ENCODE measurements around the gene CD99.
A peak's percentile ranks its signal among the peaks of the same experiment; 100 is the strongest.

CD99 gene

DNA sequence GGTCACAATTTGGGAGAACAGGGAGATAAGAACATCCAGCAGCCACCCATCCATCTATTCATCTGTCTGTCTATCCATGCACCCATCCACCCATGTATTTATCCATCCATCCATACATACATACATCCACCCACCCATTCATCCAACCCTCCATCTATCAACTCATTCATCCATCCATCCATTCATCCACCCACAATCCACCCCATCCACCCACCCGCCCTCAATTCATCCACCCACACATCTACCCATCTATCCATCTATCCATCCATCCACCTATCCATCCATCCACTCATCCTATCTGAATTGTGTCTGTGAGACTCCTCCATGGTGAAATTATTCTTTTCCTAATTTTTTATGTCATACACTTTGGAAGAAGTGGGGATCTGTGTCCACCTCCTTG is 6.8 kb upstream of the CD99 start:
- ATAC-seq: no peak
- no peaks in the 10 kb centered on the region for H3K9me3 Mint-ChIP-seq
- H3K4me1 Mint-ChIP-seq: no peaks in the 10 kb centered on the region
- no peak overlapping the region for H3K4me3 Mint-ChIP-seq
- DNase-seq: no peak
- H3K36me3 Mint-ChIP-seq (ENCODE audit: low read depth): no peaks in the 10 kb centered on the region
- H3K27me3 Mint-ChIP-seq: no peaks in the 10 kb centered on the region
- no peak overlapping the region for H3K27ac Mint-ChIP-seq

DNA sequence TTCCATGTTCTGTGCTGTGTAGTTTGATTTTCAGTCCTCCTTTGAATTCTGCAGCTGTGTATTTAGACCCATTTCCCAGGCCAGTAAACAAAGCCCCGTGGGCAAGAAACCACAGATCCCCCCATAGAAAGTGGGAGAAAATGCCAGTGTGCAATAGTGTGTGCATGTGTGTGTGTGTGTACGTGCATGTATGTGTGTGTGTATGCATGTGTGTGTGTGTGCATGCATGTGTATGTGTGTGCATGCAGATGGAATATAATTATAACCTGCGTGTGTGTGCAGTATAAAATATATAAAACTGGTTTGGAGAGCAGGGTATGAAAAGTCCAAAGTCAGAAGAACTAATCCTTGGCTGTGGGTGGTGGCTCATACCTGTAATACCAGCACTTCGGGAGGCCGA is 5.2 kb upstream of the CD99 start:
- ATAC-seq (no peak), DNase-seq (no peak)
- H3K36me3 Mint-ChIP-seq (ENCODE audit: low read depth): no peaks in the 10 kb centered on the region
- H3K9me3 Mint-ChIP-seq: no peaks in the 10 kb centered on the region
- H3K4me3 Mint-ChIP-seq: no peak overlapping the region
- H3K27me3 Mint-ChIP-seq: no peaks in the 10 kb centered on the region
- peaks cover 1% of the 10 kb centered on the region for H3K4me1 Mint-ChIP-seq
- H3K27ac Mint-ChIP-seq: no peak overlapping the region

DNA sequence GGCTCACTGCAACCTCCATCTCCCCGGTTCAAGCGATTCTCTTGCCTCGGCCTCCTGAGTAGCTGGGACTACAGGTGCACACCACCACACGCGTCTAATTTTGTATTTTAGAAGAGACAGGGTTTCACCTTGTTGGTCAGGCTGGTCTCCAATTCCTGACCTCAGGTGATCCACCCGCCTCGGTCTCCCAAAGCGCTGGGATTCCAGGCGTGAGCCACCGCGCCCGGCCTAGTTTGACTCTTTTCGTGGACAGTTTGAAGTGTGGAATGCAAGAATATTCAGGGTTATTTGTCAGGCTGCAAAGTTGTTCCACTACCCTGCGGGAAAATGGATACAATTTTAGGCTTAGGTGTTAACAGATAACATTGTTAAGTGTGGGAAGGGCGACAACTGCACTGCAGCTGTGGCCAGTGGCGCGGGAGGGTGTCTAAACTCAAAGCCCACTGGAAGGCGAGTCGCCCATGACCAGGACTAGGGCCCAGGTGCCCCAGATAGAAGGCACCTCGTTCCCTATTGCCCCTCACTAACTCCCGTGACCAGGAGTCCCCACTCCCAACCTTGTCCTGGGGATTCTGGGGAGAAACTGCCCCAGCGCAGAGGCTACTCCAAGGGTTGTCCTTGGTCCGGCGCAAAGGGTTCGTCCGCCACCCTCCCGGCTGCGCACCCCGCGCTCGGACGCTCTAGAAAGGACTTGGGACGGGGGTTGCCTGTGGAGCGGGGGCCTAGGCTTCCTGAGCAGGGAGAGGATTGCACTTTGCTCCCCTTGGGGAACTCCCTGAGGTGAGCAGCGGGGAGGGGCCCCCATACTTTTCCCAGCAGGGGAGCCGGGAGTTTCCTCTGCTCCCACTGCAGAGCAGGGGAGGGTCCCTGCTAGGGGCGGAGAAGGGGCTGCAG is 1.1 kb upstream of the CD99 start:
- Mint-ChIP-seq H3K27ac (peak overlapping the region; percentile 21), H3K4me1 (peaks cover 27% of the 10 kb centered on the region), H3K36me3 (ENCODE audit: low read depth) (peaks cover 14% of the 10 kb centered on the region), H3K4me3 (peak overlapping the region; percentile 96), H3K9me3 (no peaks in the 10 kb centered on the region), H3K27me3 (no peaks in the 10 kb centered on the region)
- no peak for DNase-seq
- ATAC-seq: no peak

DNA sequence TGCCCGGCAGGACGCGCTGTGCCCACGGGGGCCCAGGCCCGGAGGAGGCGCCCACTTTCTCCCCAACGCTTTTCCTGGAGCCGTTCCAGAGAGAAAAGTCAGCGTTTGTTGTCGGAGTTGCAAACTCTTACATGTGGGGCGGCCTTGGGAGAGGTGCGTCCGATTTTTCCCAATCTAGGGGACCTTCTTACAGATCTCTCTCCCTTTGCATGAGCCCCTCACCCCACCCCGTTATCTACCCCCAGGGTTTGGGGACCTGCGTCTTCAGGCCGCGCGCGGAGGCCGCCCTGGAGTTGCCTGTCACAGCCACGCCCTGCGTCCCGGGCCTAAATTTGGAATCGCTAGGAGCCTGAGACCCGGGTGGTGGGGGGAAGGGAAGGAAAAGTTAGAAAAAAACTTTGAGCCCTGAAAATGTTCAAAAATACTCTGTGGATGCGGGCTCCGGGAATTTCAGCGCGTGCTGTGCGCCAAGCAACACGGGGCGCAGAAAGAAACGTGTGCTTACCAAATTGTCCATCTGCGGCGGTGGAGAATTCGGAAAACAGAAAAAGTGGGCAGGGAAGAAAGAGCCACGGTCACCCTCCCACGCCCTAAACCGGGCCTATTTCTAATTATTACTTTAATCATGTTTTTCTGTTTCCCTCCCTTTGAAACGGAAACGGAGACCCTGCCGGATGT is 587 bp downstream of the CD99 start:
- Mint-ChIP-seq H3K4me1 (peaks cover 44% of the 10 kb centered on the region), H3K4me3 (peak overlapping the region; percentile 96), H3K27ac (peak overlapping the region; percentile 97), H3K36me3 (ENCODE audit: low read depth) (peaks cover 27% of the 10 kb centered on the region), H3K27me3 (no peaks in the 10 kb centered on the region), H3K9me3 (no peaks in the 10 kb centered on the region)
- DNase-seq: peak; percentile 40
- ATAC-seq: no peak

DNA sequence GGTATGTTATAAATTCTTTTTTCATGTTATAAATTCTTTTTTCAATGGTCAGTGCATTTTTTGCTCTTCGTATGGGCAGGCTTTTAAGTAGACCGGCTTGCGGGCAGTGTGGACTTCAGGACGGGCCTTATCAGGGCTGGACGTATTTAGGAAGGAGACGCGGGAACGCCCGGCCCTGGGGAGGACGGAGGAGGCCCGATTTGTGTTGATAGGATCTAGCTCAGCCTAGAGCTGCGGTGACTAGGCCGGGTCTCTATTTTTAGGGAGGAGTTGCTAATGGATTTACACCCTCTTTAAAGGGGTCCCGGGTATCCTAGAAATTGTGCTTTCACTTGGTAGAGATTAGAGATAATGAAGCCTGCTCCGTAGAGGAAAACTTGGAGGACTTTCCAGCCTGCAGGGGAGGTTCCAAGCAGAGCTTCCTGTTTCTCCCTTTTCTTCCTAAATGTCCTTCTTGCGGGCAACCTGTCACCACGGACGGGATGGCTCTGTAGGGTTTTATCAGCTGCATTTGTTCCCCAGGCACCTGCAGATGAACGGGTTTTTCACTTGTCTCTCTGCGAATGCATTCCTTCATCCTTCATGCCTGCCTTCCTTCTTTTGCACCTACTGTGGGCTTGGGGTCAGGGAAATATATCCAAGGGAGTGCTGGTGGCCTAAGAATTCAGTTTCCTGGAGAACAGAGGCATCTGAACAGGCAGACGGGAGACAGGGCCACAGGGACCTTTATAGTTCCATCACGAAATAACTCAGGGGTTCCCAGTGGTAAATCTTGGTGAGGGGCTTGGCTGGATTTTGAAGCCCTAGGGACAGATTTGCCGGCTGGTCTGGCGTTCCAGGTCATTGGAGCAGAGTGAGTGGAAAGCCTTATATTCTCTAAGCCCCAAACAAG is 1.4 kb downstream of the CD99 start:
- Mint-ChIP-seq H3K27ac (peak overlapping the region; percentile 97), H3K4me1 (peaks cover 51% of the 10 kb centered on the region), H3K27me3 (no peaks in the 10 kb centered on the region), H3K36me3 (ENCODE audit: low read depth) (peaks cover 30% of the 10 kb centered on the region), H3K9me3 (no peaks in the 10 kb centered on the region), H3K4me3 (peak overlapping the region; percentile 96)
- ATAC-seq (no peak), DNase-seq (peak; percentile 42)

DNA sequence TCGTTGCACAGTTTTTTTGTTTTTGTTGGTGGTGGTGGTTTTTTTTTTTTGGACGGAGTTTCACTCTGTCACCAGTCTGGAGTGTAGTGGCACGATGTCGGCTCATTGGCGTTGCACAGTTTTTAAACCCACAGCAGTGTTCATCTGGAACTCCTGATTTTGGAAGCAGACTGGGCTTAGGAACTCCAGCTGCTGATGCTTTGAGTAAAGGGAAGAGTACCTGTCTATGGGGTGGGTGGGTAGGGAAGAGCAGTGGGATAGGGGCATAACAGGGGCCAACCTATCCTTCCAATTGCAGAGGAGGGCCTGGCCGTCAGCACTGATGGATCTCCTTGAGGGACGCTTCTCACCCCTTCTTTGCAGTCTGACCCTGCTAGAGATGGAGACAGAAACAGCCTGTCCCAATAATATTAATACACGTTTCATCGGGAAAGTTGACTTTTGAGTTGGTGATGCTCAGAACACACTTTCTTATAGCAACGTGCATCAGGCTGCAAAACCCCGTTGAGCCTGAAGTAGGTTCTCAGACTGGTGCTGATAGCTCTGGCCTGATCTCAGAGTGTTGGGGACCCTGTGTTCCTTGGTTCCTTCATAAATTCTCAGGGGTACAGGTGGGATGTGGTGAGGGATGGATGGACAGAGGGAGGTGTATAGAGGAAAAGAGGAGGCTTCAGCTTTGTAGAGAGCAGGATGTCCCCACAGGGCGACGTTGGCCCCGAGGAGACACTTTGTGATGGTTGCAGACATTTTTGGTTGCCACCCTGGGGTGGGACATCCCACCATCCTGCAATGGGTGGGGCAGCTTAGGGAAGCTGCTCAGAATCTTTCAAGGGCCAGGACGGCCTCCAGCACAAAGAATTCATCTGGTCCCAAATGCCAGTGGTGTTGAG is 2.3 kb downstream of the CD99 start:
- Mint-ChIP-seq H3K9me3 (no peaks in the 10 kb centered on the region), H3K36me3 (ENCODE audit: low read depth) (peaks cover 38% of the 10 kb centered on the region), H3K27ac (peak overlapping the region; percentile 97), H3K4me1 (peaks cover 60% of the 10 kb centered on the region), H3K4me3 (peak overlapping the region; percentile 96), H3K27me3 (no peaks in the 10 kb centered on the region)
- DNase-seq (no peak), ATAC-seq (no peak)

DNA sequence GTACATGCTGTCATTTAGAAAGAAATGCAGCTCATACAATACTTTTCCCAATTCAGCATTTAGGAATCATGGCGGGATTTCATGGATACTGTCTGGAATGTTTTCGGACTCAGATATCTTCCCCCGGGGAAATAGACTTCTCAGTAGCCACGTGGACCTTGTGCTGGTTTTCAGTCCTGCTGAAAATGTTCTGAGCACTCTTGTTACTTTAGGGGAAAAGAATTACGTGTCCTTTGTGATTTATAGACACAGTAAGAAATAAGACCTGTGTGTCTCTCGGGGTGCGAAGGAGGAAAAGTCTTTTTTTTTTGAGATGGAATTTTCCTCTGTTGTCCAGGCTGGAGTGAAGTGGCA is 3.8 kb downstream of the CD99 start:
- Mint-ChIP-seq H3K36me3 (ENCODE audit: low read depth) (peaks cover 49% of the 10 kb centered on the region), H3K27me3 (no peaks in the 10 kb centered on the region), H3K4me3 (peak overlapping the region; percentile 96), H3K27ac (peak overlapping the region; percentile 97), H3K4me1 (peaks cover 74% of the 10 kb centered on the region), H3K9me3 (no peaks in the 10 kb centered on the region)
- ATAC-seq: no peak
- no peak for DNase-seq

DNA sequence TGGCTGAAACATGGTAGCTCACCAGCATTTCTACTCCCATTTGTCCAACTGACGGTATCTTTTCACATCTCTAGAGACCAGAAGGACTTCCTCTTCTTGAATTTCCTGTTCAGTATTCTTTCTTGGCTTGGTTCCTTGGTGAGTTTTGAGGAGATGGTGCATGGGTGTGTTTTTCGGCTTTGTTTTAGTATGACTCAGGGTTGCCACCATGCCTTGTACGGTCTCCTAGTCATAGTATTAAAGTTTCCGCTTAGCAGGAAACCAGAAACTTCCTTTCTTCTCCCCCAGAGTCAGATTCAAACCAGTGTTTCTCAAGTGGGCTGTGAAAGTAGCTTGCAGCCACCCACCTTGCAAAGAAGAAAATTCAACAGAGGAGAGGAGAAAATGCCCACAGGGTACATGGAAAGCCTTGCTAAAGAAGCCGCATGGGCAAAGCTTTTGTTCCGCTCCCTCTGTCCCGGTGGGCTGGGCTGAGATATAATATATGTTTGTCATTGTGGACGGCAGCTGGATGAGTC is 5.7 kb downstream of the CD99 start:
- DNase-seq: peak; percentile 57
- H3K27me3 Mint-ChIP-seq: no peaks in the 10 kb centered on the region
- peaks cover 6% of the 10 kb centered on the region for H3K9me3 Mint-ChIP-seq
- H3K27ac Mint-ChIP-seq: peak overlapping the region; percentile 97
- peak overlapping the region; percentile 70 for H3K4me3 Mint-ChIP-seq
- ATAC-seq: peak; percentile 88
- peaks cover 91% of the 10 kb centered on the region for H3K4me1 Mint-ChIP-seq
- H3K36me3 Mint-ChIP-seq (ENCODE audit: low read depth): peaks cover 63% of the 10 kb centered on the region

DNA sequence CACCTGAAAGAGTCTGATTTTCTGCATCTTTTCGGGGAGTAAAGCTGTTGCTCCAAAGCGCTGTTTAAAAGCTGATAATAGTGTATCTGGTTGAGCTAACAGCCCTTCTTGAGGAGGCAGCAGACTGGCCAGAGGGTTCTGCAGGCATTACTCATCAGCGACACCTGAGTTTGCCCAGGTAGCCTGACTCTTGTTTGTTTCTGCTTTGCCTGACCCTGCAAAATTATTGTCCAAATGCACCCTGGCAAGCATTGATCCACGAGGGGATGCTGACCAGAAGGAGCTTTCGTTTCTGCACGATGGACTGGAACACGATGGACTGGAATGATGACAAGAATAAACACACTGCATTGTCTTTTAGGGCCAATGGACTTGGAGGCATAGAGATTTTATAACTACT is 6.2 kb downstream of the CD99 start:
- Mint-ChIP-seq H3K36me3 (ENCODE audit: low read depth) (peaks cover 59% of the 10 kb centered on the region), H3K4me1 (peaks cover 94% of the 10 kb centered on the region), H3K9me3 (peaks cover 6% of the 10 kb centered on the region), H3K27ac (peak overlapping the region; percentile 97), H3K4me3 (peak overlapping the region; percentile 70), H3K27me3 (no peaks in the 10 kb centered on the region)
- DNase-seq (no peak), ATAC-seq (no peak)

DNA sequence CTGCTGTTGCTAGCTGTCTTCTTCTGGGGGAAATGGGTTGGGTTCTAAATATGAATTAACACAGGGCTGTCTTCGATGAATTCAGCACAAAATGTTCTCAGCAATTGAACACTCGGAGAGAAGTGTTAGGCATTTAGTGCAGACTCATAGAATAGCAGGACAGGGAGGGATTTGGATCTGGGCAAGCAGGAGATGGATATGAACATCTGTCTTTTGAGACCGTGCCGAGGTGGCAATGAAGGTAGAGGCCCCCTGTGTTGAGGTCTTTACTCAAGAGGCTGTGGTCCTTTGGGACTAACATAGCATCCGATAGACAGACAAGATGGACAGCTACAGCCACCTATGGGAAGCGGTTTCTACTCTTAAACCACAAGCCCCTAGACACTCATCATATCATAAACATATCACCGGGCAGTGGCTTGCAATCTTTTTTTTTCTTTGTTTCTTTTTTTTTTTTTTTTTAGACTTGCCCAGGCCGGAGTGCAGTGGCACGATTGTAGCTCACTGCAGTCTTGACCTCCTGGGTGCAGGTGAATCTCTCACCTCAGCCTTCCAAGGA is 6.7 kb downstream of the CD99 start:
- peaks cover 6% of the 10 kb centered on the region for H3K9me3 Mint-ChIP-seq
- H3K27ac Mint-ChIP-seq: peak overlapping the region; percentile 97
- peak overlapping the region; percentile 70 for H3K4me3 Mint-ChIP-seq
- H3K27me3 Mint-ChIP-seq: no peaks in the 10 kb centered on the region
- no peak for DNase-seq
- ATAC-seq: no peak
- H3K36me3 Mint-ChIP-seq (ENCODE audit: low read depth): peaks cover 56% of the 10 kb centered on the region
- H3K4me1 Mint-ChIP-seq: peaks cover 97% of the 10 kb centered on the region

DNA sequence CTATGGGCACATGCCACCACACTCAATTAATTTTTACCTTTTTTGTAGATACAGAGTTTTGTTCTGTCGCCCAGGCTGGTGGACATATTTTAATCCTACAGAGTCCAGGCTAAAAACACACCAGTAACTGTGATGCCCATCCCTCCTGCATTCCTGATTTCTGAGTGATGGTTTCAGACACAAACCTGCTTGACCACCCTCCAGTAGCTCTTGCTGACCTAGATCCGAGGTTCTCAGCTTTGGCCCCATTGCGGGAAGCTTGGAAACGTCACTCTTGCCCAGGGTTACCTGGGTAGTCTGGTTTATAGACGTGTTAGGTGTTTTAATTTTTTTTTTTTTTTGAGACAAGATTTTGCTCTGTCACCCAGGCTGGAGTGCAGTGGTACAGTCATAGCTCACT is 7.5 kb downstream of the CD99 start:
- no peaks in the 10 kb centered on the region for H3K27me3 Mint-ChIP-seq
- DNase-seq: no peak
- H3K4me3 Mint-ChIP-seq: peak overlapping the region; percentile 70
- peaks cover 6% of the 10 kb centered on the region for H3K9me3 Mint-ChIP-seq
- peaks cover 55% of the 10 kb centered on the region for H3K36me3 Mint-ChIP-seq (ENCODE audit: low read depth)
- H3K27ac Mint-ChIP-seq: peak overlapping the region; percentile 97
- peaks cover 98% of the 10 kb centered on the region for H3K4me1 Mint-ChIP-seq
- ATAC-seq: no peak

DNA sequence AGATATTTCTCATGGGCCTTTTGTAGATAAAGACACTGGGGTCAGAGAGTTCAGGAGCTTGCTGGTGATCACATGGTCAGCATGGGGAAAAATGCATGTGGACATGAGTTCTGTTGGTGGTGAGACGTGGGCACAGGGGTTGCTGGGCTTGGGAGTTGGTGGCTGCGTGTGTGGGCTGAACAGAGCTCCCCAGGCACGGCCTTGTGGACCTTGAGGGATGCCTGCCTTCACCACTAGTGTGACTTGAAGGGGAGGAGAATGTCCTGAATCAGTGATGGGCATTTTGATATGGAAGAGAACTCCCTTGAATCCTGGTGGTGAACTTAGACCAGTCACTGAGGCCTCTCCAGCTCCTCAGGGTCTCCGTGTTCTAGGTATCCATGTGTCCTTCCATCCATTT is 8.9 kb downstream of the CD99 start:
- H3K36me3 Mint-ChIP-seq (ENCODE audit: low read depth): peaks cover 52% of the 10 kb centered on the region
- H3K9me3 Mint-ChIP-seq: peaks cover 6% of the 10 kb centered on the region
- peaks cover 98% of the 10 kb centered on the region for H3K4me1 Mint-ChIP-seq
- ATAC-seq (no peak), DNase-seq (no peak)
- no peak overlapping the region for H3K4me3 Mint-ChIP-seq
- no peaks in the 10 kb centered on the region for H3K27me3 Mint-ChIP-seq
- H3K27ac Mint-ChIP-seq: peak overlapping the region; percentile 30

All from activated naive CD8-positive, alpha-beta T cell treated with anti-CD3 and anti-CD28 coated beads, Interleukin-2, amount 50 U/mL, for 24 hours (primary cell).